HG03342 (cell line): ENCODE data around the gene FDXR.
"Not testable (repeated sequence)": the region's sequence is repeated elsewhere in the genome, so short reads cannot be mapped to it uniquely, and the experiment has no call there.

Experiments
- ATAC-seq: cut with Tn5 transposase; IDR thresholded peaks from one replicate; pipeline ENCODE4 v1.9.1; 2021; ENCODE audit warnings: mild to moderate bottlenecking, moderate library complexity; ENCODE audit not compliant: unreplicated experiment

Gene FDXR, protein sequence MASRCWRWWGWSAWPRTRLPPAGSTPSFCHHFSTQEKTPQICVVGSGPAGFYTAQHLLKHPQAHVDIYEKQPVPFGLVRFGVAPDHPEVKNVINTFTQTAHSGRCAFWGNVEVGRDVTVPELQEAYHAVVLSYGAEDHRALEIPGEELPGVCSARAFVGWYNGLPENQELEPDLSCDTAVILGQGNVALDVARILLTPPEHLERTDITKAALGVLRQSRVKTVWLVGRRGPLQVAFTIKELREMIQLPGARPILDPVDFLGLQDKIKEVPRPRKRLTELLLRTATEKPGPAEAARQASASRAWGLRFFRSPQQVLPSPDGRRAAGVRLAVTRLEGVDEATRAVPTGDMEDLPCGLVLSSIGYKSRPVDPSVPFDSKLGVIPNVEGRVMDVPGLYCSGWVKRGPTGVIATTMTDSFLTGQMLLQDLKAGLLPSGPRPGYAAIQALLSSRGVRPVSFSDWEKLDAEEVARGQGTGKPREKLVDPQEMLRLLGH

DNA sequence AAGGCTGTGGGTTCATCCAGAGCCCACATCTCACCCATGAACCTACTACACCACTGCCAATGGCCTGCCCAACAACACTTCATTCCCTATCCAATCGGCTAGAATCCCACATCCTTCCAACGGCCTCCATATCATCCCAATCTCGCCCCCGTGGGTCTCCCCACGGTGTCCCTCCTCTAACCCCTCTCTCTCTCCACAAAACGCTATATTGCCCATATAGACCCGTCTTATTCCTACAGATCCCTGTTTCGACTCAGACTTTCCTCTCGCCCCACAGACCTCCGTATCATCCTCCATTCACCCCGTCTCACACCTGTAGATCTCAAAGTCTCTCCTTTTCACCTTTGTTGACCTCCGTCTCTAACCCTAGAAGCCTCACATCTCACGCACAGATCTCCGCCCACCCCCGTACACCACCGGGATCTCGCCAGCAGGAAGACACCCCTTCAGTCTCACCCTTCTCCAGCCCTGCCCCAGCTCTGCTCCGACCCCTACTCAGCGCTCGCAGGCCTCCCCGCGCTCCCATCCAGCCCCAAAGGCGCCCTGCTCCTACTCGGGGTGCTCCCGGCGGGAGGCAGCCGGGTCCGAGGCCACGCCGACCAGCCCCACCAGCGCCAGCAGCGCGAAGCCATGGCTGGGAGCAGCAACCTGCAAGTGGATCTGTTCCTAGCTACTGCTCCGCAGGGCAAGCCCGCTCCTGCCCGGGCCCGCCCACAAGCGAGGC is at the start of gene FDXR:
TSS of gene FDXR (minus strand) at position 682 of the 724 bp plus-strand sequence. CDS start at position 632, 50 bp downstream.
- peak; percentile 23 for ATAC-seq

DNA sequence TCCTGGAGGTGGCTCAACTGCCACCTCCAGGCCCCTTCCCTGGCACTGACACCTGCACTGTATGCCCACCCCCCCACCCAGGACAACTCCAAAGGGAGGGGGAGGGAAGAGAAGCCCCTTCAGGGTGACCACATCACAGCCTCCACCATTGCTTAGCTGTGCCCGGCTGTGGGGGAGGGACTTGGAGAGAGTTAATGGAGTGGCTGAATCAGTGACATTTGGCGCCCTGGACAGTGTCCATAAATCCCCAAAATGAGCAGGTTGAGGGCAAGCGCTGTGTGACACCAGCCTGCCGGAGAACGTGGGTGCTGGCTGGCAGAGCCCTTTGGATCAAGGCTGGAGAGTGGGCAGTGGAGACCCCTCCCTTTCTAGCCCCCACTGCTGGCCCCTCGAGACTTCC is 49.4 kb upstream of the FDXR start:
- no peak for ATAC-seq

GRCh38 chr17:74921769-74922168 is 49.0 kb upstream of the FDXR start:
- ATAC-seq, result no peak

GRCh38 chr17:74921026-74921681 is 48.4 kb upstream of the FDXR start:
- no peak for ATAC-seq

GRCh38 chr17:74920642-74921025 is 47.8 kb upstream of the FDXR start:
- no peak for ATAC-seq

DNA sequence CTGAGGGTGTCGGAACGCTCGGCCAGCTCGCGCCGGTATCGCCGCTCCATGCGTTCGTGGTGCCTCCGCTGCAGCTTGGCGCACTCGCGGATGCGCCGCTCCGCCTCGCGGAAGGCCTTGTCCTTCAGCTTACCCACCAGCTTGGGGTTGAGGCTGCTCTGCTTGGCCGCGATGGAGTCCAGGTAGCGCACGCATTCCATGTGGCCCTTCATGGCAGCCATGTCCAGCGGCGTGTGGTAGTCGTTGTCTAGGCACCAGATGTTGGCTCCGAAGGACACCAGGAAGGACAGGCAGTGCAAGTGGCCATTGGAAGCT is 47.5 kb upstream of the FDXR start:
- ATAC-seq, result no peak

DNA sequence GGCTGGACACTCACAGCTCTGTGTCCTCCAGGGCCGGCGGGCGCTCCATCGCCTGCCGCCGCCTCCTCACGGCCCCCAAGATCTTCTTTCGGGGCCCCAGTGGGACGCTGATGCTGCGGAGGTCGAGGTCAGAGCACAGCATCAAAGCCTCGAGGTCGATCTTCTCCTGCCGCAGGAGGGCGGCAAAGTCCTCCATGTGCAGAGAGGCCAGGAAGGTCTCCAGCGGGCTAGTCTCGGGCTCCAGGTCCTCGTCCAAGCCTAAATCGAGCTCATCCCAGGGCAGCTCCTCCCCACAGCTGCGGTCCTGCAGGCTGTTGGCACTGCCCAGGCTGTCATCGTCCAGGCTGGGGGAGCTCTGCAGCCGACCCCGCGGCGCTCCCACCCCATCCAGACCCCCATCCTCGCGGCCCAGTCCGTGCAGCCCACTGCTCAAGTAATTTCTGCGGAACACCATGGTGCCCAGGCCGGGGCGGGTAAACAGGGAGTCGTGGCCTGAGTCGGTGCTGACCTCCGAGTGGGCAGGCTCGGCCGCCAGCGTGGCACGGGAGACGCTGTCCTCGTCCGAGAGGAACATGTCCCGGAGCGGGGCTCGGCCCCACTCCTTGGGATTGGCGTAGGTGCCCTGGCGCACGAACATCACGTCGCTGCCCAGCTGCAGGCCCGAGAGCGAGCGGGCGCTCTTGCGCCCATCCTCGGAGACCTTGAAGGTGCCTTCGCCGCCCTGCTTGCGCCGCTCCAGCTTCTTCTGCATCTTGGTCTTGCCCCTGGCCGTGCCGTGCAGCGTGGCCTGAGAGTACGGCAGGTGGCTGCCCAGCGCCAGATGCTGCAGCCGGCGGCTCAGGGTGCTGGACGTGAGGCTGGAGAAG is 46.9 kb upstream of the FDXR start:
- ATAC-seq, result no peak

GRCh38 chr17:74918906-74919305 is 46.1 kb upstream of the FDXR start:
- no peak for ATAC-seq

GRCh38 chr17:74917430-74917829 is 44.6 kb upstream of the FDXR start:
- no peak for ATAC-seq

GRCh38 chr17:74916851-74917199 is 44.0 kb upstream of the FDXR start:
- ATAC-seq, result no peak

DNA sequence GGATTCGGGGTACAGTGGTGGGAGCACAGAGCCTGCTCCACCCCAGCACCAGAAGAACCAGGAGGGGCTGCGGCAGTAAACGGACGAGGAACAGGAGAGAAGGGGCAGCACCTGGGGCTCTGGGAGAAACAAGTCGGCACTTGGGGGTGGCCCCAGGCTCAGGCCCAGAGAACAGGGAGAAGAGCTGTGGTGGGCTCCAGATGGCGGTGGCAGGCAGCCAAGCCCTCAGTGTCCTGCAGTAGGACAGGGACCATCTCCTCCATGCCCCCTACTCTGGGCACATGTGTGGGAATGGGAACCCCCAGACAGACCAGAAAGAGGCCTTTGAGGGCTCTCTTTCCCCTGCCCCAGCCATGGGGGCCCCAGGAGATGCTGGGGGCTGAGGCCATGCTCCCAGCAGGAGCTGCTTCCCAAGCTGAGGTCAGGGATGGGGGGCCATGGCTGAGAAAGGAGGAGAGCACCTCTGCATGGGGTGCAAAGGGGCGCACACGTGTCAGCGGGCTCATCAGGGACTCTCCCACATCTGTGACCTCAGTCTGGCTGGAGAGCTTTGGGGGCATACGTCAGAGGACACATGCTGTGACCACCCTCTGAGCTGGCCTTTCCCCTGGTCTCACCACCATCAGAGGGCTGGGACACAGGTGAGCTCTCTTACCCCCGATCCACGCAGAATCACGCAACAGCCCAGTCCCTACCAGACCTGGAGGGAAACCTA is 43.5 kb upstream of the FDXR start:
- no peak for ATAC-seq

DNA sequence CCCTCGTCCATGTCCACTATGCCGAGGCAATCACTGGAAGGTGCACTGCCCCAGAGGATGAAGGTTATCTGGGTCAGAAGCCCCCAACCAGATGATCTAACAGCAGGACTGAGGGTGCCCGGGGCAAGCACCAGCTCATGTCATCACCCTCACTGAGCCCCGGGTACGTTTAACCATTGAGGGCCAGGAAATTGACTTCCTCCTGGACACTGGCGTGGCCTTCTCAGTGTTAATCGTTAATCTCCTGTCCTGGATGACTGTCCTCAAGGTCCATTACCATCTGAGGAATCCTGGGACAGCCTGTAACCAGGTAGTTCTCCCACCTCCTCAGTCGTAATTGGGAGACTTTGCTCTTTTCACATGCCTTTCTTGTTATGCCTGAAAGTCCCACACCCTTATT is 38.6 kb upstream of the FDXR start:
- ATAC-seq, result not testable (repeated sequence)

DNA sequence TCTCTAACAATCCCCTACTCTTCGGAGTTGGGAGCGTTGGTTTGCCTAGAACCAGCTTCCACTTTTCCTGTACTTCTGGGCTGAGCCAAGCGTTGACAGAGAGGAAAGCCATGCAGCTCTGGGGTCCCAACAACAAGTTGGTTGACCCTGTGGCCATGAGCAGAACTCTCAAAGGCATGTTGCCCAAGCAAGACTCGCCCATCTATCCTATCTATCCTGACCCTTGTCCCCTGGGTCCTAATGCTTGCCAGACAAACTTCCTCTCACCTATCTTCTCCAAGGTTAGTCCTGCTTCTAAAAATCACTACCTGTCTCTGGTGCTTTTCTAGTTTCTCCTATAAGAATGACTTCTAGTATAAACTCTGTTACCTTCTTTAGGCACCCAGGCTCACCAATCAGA is 36.3 kb upstream of the FDXR start:
- not testable (repeated sequence) for ATAC-seq

- ATAC-seq, result no peak
Measured at GRCh38 chr17:74907012-74907411, 34.2 kb upstream of the FDXR start.

GRCh38 chr17:74906214-74906793 is 33.5 kb upstream of the FDXR start:
- not testable (repeated sequence) for ATAC-seq

- ATAC-seq, result no peak
Measured at GRCh38 chr17:74904687-74905409, 32.1 kb upstream of the FDXR start.

- no peak for ATAC-seq
Measured at GRCh38 chr17:74903671-74904070, 30.9 kb upstream of the FDXR start.

DNA sequence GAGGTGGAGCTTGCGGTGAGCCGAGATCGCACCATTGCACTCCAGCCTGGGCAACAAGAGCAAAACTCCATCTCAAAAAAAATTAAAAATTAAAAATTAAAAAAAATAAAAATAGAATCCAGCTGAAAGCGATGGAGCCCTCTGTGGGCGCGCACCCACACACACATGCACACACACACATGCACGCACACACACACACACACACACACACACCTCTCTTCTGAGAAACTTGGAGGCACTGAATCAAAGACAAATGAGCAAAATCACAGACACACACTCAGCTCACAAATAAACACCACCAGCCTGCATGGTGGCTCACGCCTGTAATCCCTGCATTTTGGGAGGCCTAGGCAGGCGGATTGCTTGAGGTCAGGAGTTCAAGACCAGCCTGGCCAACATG is 30.2 kb upstream of the FDXR start:
- no peak for ATAC-seq
